ENCODE measurements around the gene NOM1.

DNA sequence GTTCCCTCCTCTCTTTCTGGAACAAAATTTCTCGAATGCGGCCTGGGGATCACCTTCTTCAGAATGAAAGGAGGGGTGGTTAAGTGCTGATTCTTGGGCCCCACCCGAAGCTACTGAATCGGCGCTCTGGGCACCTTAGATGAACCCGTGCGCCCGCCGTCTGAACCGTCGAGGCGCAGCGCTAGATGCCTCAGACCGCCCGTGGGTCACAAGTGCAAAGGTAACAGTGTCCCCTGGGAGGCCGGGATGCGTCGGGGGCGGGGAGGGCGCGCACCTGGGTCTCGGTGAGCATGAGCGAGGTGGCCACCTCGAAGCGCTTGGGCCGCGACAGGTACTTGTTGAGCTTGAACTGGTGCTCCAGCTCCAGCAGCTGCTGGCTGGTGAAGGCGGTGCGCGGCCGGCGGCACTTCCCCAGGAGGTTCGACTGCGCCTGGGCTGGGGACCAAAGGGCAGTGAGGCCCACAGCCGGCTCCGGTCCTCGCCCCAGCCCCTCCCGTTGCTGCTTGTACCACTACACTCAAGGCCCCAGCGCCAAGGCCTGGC is 56.8 kb downstream of the NOM1 start:
- TF ChIP-seq, protein P1, sequence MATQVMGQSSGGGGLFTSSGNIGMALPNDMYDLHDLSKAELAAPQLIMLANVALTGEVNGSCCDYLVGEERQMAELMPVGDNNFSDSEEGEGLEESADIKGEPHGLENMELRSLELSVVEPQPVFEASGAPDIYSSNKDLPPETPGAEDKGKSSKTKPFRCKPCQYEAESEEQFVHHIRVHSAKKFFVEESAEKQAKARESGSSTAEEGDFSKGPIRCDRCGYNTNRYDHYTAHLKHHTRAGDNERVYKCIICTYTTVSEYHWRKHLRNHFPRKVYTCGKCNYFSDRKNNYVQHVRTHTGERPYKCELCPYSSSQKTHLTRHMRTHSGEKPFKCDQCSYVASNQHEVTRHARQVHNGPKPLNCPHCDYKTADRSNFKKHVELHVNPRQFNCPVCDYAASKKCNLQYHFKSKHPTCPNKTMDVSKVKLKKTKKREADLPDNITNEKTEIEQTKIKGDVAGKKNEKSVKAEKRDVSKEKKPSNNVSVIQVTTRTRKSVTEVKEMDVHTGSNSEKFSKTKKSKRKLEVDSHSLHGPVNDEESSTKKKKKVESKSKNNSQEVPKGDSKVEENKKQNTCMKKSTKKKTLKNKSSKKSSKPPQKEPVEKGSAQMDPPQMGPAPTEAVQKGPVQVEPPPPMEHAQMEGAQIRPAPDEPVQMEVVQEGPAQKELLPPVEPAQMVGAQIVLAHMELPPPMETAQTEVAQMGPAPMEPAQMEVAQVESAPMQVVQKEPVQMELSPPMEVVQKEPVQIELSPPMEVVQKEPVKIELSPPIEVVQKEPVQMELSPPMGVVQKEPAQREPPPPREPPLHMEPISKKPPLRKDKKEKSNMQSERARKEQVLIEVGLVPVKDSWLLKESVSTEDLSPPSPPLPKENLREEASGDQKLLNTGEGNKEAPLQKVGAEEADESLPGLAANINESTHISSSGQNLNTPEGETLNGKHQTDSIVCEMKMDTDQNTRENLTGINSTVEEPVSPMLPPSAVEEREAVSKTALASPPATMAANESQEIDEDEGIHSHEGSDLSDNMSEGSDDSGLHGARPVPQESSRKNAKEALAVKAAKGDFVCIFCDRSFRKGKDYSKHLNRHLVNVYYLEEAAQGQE (IDR thresholded peaks at IDR 0.05; ENCODE audit: insufficient read depth in 1 of 2, low read depth in 2 of 2, low read length in 2 of 2) = no peak
- TF ChIP-seq SIN3A (IDR thresholded peaks at IDR 0.05; ENCODE audit: borderline replicate concordance, insufficient read depth, low read length) (no peak), TAF1 (IDR thresholded peaks at IDR 0.05; ENCODE audit: borderline replicate concordance, insufficient read depth, low read length) (no peak)

Data from PFSK-1 (cell line).